Mucosa of descending colon (tissue), 3 donors: Measurements from ENCODE around the gene HTRA3. TPM values are rescaled to one million over a fixed set of nuclear protein-coding genes. Genes with fewer than 3 reads are reported as not detected.

Source experiments
- ATAC-seq: fragments of 200-7000 bp; cut with Tn5 transposase; one replicate; pipeline ENCODE4 v1.9.1; 2020; ENCODE audit warnings: mild to moderate bottlenecking, moderate library complexity
- DNase-seq, 3 donors: peaks; one replicate each; pipeline ENCODE4 v3.0.0-alpha.2; 2020
- H3K36me3 ChIP-seq: fragments of 200-600 bp; one replicate; pipeline ENCODE4 v1.8.0; 2021; ENCODE audit warnings: low read depth, mild to moderate bottlenecking
- H3K4me1 ChIP-seq: fragments of 200-600 bp; one replicate; pipeline ENCODE4 v1.8.0; 2021; ENCODE audit warnings: low read depth, mild to moderate bottlenecking
- H3K4me3 ChIP-seq: fragments of 200-600 bp; one replicate; pipeline ENCODE4 v1.8.0; 2021; ENCODE audit warnings: mild to moderate bottlenecking
- H3K9me3 ChIP-seq: fragments of 200-600 bp; one replicate; pipeline ENCODE4 v1.8.0; 2021; ENCODE audit warnings: mild to moderate bottlenecking
- CTCF ChIP-seq: fragments of 200-600 bp; IDR thresholded peaks from one replicate; pipeline ENCODE4 v1.8.0; 2022; ENCODE audit warnings: antibody characterized with exemption, mild to moderate bottlenecking
- intact Hi-C, 2 donors: fragments of 100-400 bp; cut with DNase I in 1 of 2; cut with micrococcal nuclease in 1 of 2; formaldehyde crosslinking; loops; one replicate each; pipeline versions ENCODE4 v1.11.0 to v1.11.1; 2022; cut with DNase I, micrococcal nuclease
- total RNA-seq, 3 donors: library from RNA; stranded (reverse); fragmentation: NEBNext Ultra II Directional in 2 of 3; extraction: Animal tissue kit (Norgen Biotek cat#: 25700) in 2 of 3; gene quantifications; one replicate each; pipeline versions ENCODE4 v1.2.1 to v1.2.4, GENCODE V29; 2021 to 2023
- donor health status: DM: no; HTN: no; CAD: no; lungs with moderate emphysema.
- donor health status: DM: no; HTN: no; CAD: no.
- donor health status: DM: no; HTN: yes; CAD: no.

HTRA3 gene
- total RNA-seq, 3 donors from 2014 or later: 2.5 to 18.5 (median 4.2) TPM

GRCh38 chr4:8224267-8224974 lies 45.1 kb upstream of the HTRA3 start:
- Histone ChIP-seq H3K36me3 (no peaks in the 10 kb centered on the region), H3K9me3 (no peaks in the 10 kb centered on the region), H3K4me3 (no peak overlapping the region), H3K4me1 (peaks cover 6% of the 10 kb centered on the region)
- no peak for TF ChIP-seq CTCF
- intact Hi-C loops: no loop called here
- DNase-seq (no peak), ATAC-seq (no peak)

GRCh38 chr4:8224975-8225625 lies 44.5 kb upstream of the HTRA3 start:
- H3K9me3 ChIP-seq: no peaks in the 10 kb centered on the region
- no peak overlapping the region for H3K4me3 ChIP-seq
- peaks cover 6% of the 10 kb centered on the region for H3K4me1 ChIP-seq
- DNase-seq (peak in 1 of 3 donors; percentile 44), ATAC-seq (no peak)
- no peak for TF ChIP-seq CTCF
- no peaks in the 10 kb centered on the region for H3K36me3 ChIP-seq
- intact Hi-C loops: no loop called here

- ATAC-seq: no peak
- intact Hi-C loops: no loop called here
- Histone ChIP-seq H3K4me1 (peaks cover 6% of the 10 kb centered on the region), H3K4me3 (no peak overlapping the region), H3K36me3 (no peaks in the 10 kb centered on the region), H3K9me3 (no peaks in the 10 kb centered on the region)
- peak in 1 of 3 donors; percentile 15 for DNase-seq
- TF ChIP-seq CTCF: no peak
Measured at GRCh38 chr4:8225706-8226443, 43.7 kb upstream of the HTRA3 start.

- Histone ChIP-seq H3K4me1 (peaks cover 6% of the 10 kb centered on the region), H3K4me3 (no peak overlapping the region), H3K9me3 (no peaks in the 10 kb centered on the region), H3K36me3 (no peaks in the 10 kb centered on the region)
- DNase-seq (peak in 1 of 3 donors; percentile 50), ATAC-seq (peak; percentile 3)
- intact Hi-C loops: no loop called here
- TF ChIP-seq CTCF: no peak
Measured at GRCh38 chr4:8227201-8227770, 42.3 kb upstream of the HTRA3 start.

- no peaks in the 10 kb centered on the region for H3K36me3 ChIP-seq
- ATAC-seq: no peak
- H3K4me3 ChIP-seq: no peak overlapping the region
Measured at GRCh38 chr4:8227771-8228318, 41.7 kb upstream of the HTRA3 start.

More at GRCh38 chr4:8227771-8228318, 41.7 kb upstream of the HTRA3 start:
- no peak for TF ChIP-seq CTCF
- DNase-seq: no peak
- no peaks in the 10 kb centered on the region for H3K9me3 ChIP-seq
- peaks cover 6% of the 10 kb centered on the region for H3K4me1 ChIP-seq
- intact Hi-C loops: no loop called here
